Measurements from ENCODE around the gene P2RX6.

DNA sequence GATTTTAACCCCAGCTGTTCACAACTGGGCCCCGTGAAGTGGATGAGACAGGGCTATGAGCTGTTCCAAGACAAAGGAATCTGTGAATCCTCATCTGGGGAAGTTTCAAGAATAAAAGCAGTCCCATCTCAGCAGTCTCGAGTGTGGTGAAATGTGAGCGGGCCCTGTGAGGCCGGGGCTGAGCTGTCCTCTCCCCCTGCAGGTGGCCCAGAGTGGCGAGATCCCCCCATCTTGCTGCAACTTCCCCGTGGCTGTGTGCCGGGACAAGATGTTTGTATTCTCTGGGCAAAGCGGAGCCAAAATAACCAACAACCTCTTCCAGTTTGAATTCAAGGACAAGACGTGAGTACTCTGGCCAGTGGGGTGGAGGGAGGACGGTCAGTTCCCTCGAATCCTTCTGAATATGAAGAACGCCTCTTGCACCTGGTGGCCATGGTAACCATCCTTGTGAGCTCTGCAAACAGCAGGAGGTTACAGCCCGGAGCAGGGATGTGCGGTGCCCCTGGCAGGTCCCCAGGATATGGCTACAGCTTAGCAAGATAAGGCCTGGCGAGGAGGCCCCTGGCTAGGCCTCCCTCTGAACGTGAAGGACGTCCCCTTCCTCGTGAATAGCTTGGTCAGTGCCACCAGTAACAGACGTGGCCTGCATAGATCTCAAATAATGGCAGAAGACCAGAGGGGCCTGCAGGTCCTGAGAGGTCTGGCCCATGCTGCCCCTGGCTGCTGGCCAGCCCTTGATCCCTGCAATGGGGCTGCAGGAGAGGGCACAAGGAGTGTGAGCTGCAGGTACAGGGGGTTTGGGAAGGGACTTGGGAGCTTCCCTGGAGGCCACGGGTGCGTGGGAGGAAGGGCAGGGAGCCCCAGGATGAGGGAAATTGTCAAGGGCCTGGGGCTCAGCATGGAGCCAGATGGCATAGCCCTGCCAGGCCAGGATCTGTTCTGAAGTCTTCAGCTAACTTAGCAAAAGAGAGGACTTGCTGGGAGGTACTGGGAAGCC lies 24.5 kb upstream of the P2RX6 start:
- TF ChIP-seq, protein P1, sequence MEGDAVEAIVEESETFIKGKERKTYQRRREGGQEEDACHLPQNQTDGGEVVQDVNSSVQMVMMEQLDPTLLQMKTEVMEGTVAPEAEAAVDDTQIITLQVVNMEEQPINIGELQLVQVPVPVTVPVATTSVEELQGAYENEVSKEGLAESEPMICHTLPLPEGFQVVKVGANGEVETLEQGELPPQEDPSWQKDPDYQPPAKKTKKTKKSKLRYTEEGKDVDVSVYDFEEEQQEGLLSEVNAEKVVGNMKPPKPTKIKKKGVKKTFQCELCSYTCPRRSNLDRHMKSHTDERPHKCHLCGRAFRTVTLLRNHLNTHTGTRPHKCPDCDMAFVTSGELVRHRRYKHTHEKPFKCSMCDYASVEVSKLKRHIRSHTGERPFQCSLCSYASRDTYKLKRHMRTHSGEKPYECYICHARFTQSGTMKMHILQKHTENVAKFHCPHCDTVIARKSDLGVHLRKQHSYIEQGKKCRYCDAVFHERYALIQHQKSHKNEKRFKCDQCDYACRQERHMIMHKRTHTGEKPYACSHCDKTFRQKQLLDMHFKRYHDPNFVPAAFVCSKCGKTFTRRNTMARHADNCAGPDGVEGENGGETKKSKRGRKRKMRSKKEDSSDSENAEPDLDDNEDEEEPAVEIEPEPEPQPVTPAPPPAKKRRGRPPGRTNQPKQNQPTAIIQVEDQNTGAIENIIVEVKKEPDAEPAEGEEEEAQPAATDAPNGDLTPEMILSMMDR (optimal IDR thresholded peaks at IDR 0.05 in 1 of 3, IDR thresholded peaks at IDR 0.05 in 1 of 3, conservative IDR thresholded peaks at IDR 0.05 in 1 of 3; ENCODE audit: extremely low read depth in 1 of 3, insufficient read depth in 2 of 3, low read length in 3 of 3), result no peak
- TF ChIP-seq EZH2 (IDR thresholded peaks at IDR 0.05; ENCODE audit: low read length), result no peak
